ENCODE data around the gene WDR1.

The WDR1 gene

DNA sequence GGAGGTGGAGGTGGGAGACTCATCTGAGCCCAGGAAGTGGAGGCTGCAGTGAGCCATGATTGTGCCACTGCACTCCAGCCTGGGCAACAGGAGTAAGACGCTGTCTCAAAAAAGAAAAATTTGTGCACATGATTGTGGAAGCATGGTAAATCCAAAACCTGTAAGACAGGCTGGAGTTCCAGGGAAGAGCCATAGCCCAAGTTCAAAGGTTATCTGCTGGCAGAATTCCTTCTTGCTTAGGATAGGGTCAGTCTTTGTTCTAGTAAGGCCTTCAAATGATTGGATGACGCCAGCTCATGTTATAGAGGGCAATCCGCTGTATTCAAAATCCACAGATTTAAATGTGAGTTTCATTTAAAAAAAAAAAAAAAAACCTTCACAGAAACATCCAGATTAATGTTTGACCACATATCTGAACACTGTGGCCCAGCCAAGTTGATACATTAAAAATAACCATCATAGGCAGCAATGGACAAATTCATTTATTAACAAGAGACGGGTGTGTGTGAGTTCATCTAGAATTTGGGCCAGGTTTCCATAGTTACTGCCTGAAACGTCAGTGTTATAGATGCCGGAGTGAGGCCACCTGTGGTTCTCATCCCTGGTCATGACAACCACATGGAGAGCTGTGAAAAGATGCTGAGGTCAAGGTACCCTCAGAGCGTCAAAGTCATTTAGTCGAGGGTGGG, 60.1 kb downstream of the WDR1 start:
- Histone ChIP-seq H3K4me2 (ENCODE audit: low read length) (no peak overlapping the region), H4K20me1 (ENCODE audit: control insufficient read depth, insufficient read depth, low read depth, low read length) (no peaks in the 10 kb centered on the region), H3K79me2 (ENCODE audit: control insufficient read depth, low read length) (no peaks in the 10 kb centered on the region), H3K9me3 (ENCODE audit: control insufficient read depth, insufficient read depth, low read length) (no peaks in the 10 kb centered on the region), H3K4me3 (ENCODE audit: low read length) (no peak overlapping the region), H3K4me1 (ENCODE audit: control insufficient read depth, low read length) (peaks cover 28% of the 10 kb centered on the region), H3K36me3 (ENCODE audit: control insufficient read depth, low read length) (no peaks in the 10 kb centered on the region), H3K27me3 (ENCODE audit: control insufficient read depth, low read length) (no peaks in the 10 kb centered on the region), H3F3A (ENCODE audit: control insufficient read depth, insufficient read depth) (no peaks in the 10 kb centered on the region), H3K27ac (ENCODE audit: low read depth, low read length) (no peak overlapping the region), H3K9me2 (replicated peaks; ENCODE audit: control insufficient read depth, low read length) (no peaks in the 10 kb centered on the region)
- no peak for TF ChIP-seq EZH2phosphoT487 (IDR thresholded peaks at IDR 0.05; ENCODE audit: borderline replicate concordance, low read length)

DNA sequence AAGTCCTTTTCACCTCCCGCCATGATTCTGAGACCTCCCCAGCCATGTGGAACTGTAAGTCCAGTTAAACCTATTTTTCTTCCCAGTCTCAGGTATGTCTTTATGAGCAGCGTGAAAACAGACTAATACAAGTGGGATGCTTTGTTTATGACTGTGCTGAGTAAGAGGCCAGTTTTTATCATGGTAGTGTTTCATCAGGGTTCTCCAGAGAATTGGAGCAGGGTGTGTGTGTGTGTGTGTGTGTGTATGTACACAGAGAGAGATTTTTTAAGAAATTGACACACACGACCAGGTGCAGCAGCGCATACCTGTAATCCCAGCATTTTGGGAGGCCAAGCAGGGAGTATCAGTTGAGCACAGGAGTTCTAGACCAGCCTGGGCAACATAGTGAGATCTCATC, 60.7 kb downstream of the WDR1 start:
- H3K4me2 ChIP-seq (ENCODE audit: low read length): peak overlapping the region; percentile 39
- H3K4me3 ChIP-seq (ENCODE audit: low read length): peak overlapping the region; percentile 18; the same call in 1 of the 2 replicates
- H3K79me2 ChIP-seq (ENCODE audit: control insufficient read depth, low read length): no peaks in the 10 kb centered on the region
- no peaks in the 10 kb centered on the region for H3K36me3 ChIP-seq (ENCODE audit: control insufficient read depth, low read length)
- no peaks in the 10 kb centered on the region for H3K9me3 ChIP-seq (ENCODE audit: control insufficient read depth, insufficient read depth, low read length)
- H3K9me2 ChIP-seq (replicated peaks; ENCODE audit: control insufficient read depth, low read length): no peaks in the 10 kb centered on the region
- H3F3A ChIP-seq (ENCODE audit: control insufficient read depth, insufficient read depth): no peaks in the 10 kb centered on the region
- peaks cover 23% of the 10 kb centered on the region for H3K4me1 ChIP-seq (ENCODE audit: control insufficient read depth, low read length)
- 0 out of 2 replicates have a peak overlapping the region, but pooled peaks have one; percentile 4 for H3K27ac ChIP-seq (ENCODE audit: low read depth, low read length)
- H3K27me3 ChIP-seq (ENCODE audit: control insufficient read depth, low read length): no peaks in the 10 kb centered on the region
- no peaks in the 10 kb centered on the region for H4K20me1 ChIP-seq (ENCODE audit: control insufficient read depth, insufficient read depth, low read depth, low read length)
- TF ChIP-seq, protein P1, sequence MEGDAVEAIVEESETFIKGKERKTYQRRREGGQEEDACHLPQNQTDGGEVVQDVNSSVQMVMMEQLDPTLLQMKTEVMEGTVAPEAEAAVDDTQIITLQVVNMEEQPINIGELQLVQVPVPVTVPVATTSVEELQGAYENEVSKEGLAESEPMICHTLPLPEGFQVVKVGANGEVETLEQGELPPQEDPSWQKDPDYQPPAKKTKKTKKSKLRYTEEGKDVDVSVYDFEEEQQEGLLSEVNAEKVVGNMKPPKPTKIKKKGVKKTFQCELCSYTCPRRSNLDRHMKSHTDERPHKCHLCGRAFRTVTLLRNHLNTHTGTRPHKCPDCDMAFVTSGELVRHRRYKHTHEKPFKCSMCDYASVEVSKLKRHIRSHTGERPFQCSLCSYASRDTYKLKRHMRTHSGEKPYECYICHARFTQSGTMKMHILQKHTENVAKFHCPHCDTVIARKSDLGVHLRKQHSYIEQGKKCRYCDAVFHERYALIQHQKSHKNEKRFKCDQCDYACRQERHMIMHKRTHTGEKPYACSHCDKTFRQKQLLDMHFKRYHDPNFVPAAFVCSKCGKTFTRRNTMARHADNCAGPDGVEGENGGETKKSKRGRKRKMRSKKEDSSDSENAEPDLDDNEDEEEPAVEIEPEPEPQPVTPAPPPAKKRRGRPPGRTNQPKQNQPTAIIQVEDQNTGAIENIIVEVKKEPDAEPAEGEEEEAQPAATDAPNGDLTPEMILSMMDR (IDR thresholded peaks at IDR 0.05; ENCODE audit: low read depth, low read length, poor library complexity, severe bottlenecking): no peak
- no peak for TF ChIP-seq EZH2phosphoT487 (IDR thresholded peaks at IDR 0.05; ENCODE audit: borderline replicate concordance, low read length)

DNA sequence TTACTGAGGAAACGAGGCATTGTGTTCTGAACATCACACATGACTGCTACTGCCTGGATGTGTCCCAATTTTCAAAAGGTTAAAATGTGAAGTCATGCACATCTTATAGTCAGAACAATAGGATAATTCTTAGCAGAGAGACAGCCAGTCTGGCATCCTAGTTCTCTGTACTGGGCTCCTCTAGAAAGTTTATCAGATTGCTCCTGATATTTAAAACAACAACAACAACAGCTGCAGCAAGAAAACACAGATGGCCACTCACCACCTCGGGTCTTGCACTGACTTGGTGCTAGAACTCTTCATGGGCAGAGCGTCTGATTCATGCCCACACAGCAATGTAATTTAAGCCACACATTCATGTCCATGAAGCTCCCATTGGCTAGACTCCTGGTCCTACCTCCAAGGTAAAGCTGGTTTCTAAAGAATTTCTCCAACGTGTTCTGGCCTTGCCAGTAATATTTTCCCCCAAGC, 62.0 kb downstream of the WDR1 start:
- Histone ChIP-seq H3K79me2 (ENCODE audit: control insufficient read depth, low read length) (no peaks in the 10 kb centered on the region), H3K36me3 (ENCODE audit: control insufficient read depth, low read length) (no peaks in the 10 kb centered on the region), H3K4me2 (ENCODE audit: low read length) (no peak overlapping the region), H3K27ac (ENCODE audit: low read depth, low read length) (no peak overlapping the region), H3K9me3 (ENCODE audit: control insufficient read depth, insufficient read depth, low read length) (no peaks in the 10 kb centered on the region), H3K4me3 (ENCODE audit: low read length) (no peak overlapping the region), H3K27me3 (ENCODE audit: control insufficient read depth, low read length) (no peaks in the 10 kb centered on the region), H3K9me2 (replicated peaks; ENCODE audit: control insufficient read depth, low read length) (no peaks in the 10 kb centered on the region), H4K20me1 (ENCODE audit: control insufficient read depth, insufficient read depth, low read depth, low read length) (no peaks in the 10 kb centered on the region), H3F3A (ENCODE audit: control insufficient read depth, insufficient read depth) (no peaks in the 10 kb centered on the region), H3K4me1 (ENCODE audit: control insufficient read depth, low read length) (peaks cover 21% of the 10 kb centered on the region)
- no peak for TF ChIP-seq EZH2phosphoT487 (IDR thresholded peaks at IDR 0.05; ENCODE audit: borderline replicate concordance, low read length)
- TF ChIP-seq, protein P1 (IDR thresholded peaks at IDR 0.05; ENCODE audit: low read depth, low read length, poor library complexity, severe bottlenecking): no peak

All from DOHH2 (cell line).